HUDEP-2 (cell line): ENCODE measurements around the gene ZNF607.

Source experiments
- DNase-seq, 76 experiments: peaks; one replicate each; lab custom pipeline; 2025; ENCODE audit not compliant: unreplicated experiment in 76 of 76; lab: John Stamatoyannopoulos, UW

Gene ZNF607

GRCh38 chr19:37654629-37655300 lies 64.8 kb downstream of the ZNF607 start:
- peak in 1 of 76 experiments; percentile 5 for DNase-seq

GRCh38 chr19:37654118-37654517 lies 65.4 kb downstream of the ZNF607 start:
- DNase-seq = no peak
